T follicular helper cell (primary cell): ENCODE measurements around the gene PMM2.
"Not testable (repeated sequence)": the region's sequence is repeated elsewhere in the genome, so short reads cannot be mapped to it uniquely, and the experiment has no call there.

Experiments used
- DNase-seq: peaks from one replicate; pipeline ENCODE4 v3.0.0-alpha.2; 2020; ENCODE audit warnings: low read depth
- total RNA-seq, 2 experiments: gene quantifications; one replicate each; lab custom pipeline; 2026; lab: John Stamatoyannopoulos, UW

Gene PMM2
- 66.9 to 156 reads per million in 2 experiments for total RNA-seq

GRCh38 chr16:8797364-8798173 lies at the start of gene PMM2, which contains the start of gene TMEM186:
TSS of gene PMM2 (plus strand) at chr16:8797839. CDS start at chr16:8797883, 44 bp downstream.
TSS of gene TMEM186 (minus strand) at chr16:8797639. CDS start at chr16:8797614, 25 bp downstream.
- DNase-seq, result peak; percentile 94

DNA sequence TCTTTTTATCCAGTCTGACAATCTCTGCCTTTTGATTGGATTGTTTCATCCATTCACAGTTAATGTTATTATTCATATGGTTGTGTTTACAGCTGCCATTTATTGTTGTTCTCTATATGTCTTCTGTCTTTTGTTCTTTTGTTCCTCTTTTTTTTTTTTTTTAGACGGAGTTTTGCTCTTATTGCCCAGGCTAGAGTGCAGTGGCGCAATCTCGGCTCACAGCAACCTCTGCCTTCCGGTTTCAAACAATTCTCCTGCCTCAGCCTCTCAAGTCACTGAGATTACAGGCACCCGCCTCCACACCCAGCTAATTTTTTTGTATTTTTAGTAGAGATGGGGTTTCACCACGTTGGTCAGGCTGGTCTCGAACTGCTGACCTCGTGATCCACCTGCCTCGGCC lies 48.7 kb upstream of the PMM2 start:
- DNase-seq, result not testable (repeated sequence)

GRCh38 chr16:8751481-8752311 lies 45.9 kb upstream of the PMM2 start:
- DNase-seq, result no peak

DNA sequence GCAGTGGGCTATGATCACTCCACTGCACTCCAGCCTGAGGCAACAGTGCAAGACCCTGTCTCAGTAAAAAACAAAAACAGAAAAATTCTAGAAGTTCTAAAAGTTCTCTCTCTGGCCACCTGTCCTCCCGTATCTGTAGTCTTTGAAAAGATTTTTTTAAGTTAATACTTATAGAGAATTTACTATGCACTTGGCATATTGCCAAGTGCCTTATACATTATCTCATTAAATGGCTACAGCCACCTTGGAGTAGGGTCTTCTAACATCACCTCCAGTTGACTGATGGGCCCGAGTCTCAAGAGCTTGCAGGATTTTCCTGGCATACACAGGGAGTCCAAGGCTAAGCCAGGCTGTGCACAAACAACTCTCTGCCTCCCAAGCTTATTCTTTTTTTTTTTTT lies 44.9 kb upstream of the PMM2 start:
- DNase-seq, result no peak

DNA sequence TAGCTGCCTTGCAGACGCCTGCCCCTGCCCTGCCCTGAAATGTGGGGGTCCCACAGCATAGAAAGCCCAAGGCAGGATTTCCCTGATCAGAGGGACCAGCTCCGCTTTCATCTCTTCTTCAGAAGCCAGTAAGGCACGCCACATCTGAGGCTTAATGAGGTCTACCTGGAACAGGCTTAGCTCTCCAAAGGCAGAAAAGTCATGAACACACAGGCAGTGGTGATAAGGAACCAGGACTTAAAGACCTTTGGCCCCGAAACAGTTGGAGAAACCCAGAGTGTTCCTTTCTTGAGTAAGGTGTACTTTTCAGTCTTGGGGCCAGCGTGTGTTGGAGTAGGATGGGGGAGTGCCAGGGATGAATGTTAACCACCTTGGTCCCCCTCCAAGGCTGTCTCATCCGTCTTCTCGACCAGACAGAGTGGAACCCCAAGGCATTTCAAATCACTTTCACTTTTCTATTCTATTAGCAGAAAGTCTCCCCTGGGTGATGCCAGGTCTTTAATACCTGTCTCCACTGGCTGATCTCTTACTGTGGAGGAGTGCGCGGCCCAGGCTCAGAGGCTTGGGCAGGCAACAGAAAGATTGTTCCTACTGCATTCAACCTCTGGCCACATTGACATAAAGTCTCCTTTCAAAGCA lies 44.1 kb upstream of the PMM2 start:
- DNase-seq, result no peak

DNA sequence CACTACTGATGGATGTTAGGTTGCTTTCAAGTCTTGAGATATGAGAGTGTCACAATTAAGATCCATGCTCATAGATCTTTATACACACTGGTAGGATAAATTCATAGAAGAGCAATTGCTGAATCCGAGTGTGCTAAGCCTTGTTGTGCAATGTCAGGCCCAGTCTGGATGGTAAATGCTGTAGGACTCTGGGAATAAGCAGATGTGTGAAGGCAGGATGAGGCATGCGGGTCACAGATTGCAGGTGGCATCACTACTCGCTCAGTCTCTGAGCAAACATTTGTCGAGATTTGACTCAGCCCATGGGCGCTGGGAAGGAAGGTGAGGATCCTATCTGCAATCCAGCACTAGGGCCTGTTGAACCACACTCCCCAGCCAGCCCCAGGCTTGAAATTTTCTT lies 40.9 kb upstream of the PMM2 start:
- DNase-seq, result no peak

DNA sequence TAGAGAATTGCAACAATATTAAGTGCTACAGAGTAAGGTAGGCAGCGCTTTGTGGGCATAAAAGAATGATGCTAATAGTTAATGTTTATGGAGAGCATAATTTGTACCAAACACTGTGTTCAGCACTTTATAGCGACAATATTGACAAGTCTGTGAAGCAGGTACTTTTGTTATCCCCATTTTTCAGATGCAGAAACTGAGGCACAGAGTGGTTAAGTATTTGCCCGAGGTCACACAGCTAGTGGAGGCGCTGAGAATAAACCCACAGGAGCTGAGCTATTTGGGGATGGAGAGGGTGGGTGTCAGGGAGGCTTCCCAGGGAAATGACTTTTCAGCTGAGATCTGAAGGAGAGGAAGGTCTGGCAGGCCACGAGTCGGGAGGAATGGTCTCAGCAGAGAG lies 39.6 kb upstream of the PMM2 start:
- DNase-seq, result no peak

DNA sequence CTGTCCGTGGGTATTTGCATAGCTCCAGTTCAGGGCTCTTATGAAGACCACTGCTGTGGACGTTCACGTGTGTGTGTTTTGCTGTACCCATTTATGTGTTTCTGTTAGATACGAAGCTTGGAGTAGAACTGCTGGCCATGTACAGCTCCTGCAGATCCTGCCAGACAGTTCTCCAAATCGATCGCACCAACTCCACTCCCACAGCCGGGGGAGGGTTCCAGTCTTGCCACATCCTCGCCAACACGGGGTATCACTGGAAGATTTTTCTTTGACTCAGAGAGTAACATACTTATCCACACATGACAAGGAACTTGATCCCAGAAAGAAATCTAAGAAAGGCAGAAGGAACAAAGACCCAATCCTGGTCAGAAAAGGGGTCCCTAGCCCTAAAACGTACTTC lies 37.6 kb upstream of the PMM2 start:
- no peak for DNase-seq

- no peak for DNase-seq
Measured at GRCh38 chr16:8761078-8761477, 36.6 kb upstream of the PMM2 start.

DNA sequence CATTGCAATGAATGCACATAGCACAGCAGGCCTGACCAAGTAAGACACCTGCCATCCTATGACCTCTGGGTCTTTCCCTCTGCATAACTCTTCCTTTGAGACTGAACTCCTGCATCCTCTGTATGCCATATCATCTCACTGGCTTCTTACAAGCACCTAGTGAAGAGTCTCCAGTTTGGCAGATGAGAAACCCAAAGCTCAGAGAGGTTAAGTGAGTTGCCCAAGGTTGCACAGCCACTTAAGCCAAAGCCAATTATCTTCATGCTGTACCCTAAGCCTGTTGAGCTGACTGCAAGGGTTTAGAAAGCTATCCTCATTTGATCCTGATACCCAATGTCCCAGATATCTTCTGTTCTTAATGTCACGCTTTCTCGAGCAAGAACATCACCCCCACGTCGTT lies 35.4 kb upstream of the PMM2 start:
- DNase-seq, result no peak

GRCh38 chr16:8763083-8763482 lies 34.6 kb upstream of the PMM2 start:
- no peak for DNase-seq

DNA sequence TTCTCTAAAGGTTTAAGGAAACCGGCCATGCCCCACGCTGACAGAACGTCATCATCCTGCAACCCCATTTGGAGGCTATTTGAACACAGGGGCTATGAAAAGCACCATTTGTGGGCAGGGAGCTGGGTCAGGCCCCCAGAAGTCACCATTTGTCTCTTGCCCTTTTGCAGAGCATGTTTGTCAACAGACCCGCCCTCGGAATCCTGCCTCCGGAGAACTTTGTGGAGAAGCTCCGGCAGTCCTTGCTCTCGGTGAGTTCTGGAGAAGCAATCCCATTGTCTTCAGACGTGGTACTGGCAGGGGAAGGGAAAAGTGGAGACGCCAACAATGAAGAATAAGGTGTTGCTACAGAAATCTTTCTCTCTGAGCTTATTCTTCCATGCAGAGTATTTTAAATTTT lies 33.7 kb upstream of the PMM2 start:
- DNase-seq, result no peak

DNA sequence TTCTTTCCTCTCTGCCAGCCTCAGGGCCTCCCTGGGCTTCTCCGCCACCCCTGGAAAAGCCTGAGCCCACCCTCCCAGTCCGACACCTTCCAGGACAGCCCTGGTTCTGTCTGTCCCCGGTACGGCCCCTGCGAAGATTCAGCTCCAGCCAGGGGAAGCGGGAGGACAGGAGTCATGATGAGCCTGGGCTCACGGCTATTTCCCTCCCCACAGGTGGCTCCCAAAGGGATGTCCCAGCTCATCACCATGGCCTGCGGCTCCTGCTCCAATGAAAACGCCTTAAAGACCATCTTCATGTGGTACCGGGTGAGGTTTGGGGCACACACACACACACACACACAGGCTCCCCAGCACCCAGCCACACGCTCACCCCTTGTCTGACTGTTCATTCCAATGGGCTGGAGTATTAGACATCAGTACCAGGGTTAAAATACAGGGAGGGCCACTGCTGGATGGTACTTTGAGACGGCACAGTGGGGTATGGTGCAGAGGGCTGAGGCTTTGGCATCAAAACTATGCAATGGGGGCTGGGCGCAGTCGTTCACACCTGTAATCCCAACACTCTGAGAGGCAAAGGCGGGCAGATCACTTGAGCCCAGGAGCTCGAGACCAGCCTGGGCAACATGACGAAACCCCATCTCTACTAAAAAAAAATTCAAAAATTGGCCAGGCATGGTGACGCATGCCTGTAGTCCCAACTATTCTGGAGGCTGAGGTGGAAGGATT lies 33.0 kb upstream of the PMM2 start:
- no peak for DNase-seq

DNA sequence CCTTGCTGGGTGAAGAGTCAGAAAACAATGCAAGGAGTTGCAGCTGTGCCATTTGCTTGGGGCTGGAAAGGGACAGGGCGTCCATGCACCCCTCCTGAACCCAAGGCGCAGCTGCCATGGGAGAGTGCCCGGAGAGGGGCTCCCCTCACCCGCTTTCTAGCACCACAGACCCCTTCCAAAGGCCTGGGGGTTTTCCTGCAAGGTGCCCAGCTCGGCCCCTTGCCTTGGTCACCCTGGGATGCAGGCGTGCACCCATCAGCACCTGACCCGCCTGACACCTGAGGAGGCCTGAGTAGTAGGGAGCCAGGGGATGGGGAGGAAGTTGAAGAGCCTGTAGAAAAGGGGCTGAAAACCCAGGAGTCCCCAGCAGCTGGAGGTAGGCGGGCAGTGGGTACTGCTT lies 30.5 kb upstream of the PMM2 start:
- DNase-seq, result no peak

GRCh38 chr16:8768283-8768682 lies 29.4 kb upstream of the PMM2 start:
- no peak for DNase-seq

DNA sequence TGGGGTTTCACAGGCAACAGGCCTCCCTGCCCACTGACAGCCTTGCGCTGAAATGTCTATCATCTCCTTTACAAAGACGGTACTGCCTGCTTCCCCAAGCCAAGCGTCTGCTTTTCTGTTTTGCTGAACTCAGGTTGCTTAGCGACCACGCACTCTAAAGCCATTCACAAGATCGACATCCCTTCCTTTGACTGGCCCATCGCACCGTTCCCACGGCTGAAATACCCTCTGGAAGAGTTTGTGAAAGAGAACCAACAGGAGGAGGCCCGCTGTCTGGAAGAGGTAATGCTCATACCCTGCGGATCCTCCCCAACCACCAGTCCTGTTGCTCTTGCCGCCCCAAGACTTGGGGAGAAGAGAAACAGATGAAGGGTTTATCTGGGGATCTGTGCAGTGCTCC lies 28.9 kb upstream of the PMM2 start:
- no peak for DNase-seq

DNA sequence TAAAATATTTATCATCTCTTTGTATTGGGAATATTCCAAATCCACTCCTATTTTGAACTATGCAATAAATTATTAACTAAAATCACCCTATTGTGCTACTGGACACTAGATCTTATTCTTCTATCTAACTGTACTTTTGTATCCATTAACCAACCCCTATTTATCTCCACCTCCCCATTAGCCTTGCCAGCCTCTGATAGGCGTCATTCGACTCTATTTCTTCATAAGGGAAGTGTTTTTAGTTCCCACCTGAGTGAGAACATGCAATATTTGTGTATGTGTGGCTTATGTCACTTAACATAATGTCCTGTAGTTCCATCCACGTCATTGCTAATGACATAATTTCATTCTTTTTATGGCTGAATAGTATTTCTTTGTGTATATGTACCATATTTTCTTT lies 24.1 kb upstream of the PMM2 start:
- no peak for DNase-seq

GRCh38 chr16:8774208-8774607 lies 23.4 kb upstream of the PMM2 start:
- DNase-seq, result no peak

- no peak for DNase-seq
Measured at GRCh38 chr16:8775359-8775758, 22.3 kb upstream of the PMM2 start.

DNA sequence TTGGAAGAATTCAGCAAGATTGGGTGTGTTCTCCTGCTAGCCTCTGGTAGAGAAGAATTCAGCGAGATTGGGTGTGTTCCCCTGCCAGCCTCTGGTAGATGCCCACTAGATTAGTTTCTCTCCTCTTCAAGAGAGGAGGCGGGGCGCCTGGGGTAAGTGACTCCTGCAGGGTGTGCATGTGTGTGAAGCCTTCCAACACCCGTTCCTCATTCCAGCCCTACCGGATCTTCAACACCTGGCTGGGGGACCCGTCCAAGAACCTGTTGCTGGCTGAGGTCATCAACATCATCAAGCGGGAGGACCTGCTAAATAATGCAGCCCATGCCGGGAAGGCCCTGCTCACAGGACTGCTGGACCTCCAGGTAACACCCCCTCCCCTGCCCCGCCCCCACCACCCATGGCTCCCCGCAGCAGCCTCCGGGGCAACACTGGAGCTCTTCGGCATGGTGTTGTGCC lies 21.5 kb upstream of the PMM2 start:
- no peak for DNase-seq

DNA sequence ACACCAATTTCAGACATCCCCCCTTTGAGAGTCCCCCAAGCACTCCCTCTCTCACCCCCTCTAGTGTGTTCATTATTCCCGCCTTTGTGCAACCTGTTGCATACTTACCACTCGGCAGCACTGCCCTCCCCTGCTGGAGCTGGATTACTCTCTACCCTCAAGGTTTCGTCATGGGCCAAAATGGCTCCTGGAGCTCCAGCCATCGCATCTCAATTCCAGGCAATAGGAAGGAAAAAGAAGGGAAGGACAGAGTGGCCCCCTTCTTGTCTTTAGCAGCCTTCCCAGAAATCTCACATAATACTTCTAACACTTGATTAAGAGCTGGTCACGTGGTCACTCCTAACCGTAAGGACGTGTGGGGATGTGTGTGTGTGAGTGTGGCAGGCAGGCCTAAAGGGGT lies 20.4 kb upstream of the PMM2 start:
- DNase-seq, result no peak

DNA sequence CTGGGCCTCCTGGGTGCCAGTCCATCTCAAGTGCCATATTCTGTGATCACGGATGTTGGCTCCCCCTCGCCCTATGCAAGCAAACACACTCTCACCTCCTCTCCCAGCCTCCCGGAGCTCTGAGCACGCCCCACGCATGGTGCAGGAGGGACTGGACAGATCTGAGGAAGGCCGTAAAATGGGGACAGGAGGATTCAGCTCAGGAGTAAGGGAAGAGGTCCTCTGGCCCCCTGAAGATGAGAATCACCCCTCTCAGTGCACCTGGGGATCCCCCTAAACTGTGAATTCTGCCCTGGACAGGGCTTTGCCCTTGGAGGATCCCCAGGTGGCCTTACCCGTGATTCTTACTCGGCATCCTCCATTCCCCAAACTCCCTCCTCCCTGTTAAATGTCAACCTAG lies 15.8 kb upstream of the PMM2 start:
- no peak for DNase-seq
